ENCODE data around the gene IGF2R. TPM values are rescaled to one million over a fixed set of nuclear protein-coding genes. Genes with fewer than 3 reads are reported as not detected.

IGF2R gene
- total RNA-seq, 2 donors from 2014 or later = 60.3 to 91.3 TPM

GRCh38 chr6:159951772-159952171, 17.1 kb upstream of the IGF2R start:
- H3K4me1 ChIP-seq (replicated peaks) = no peaks in the 10 kb centered on the region
- H3K4me3 ChIP-seq = no peak overlapping the region
- TF ChIP-seq POLR2AphosphoS5 (IDR thresholded peaks at IDR 0.05) = no peak
- TF ChIP-seq, protein P1, sequence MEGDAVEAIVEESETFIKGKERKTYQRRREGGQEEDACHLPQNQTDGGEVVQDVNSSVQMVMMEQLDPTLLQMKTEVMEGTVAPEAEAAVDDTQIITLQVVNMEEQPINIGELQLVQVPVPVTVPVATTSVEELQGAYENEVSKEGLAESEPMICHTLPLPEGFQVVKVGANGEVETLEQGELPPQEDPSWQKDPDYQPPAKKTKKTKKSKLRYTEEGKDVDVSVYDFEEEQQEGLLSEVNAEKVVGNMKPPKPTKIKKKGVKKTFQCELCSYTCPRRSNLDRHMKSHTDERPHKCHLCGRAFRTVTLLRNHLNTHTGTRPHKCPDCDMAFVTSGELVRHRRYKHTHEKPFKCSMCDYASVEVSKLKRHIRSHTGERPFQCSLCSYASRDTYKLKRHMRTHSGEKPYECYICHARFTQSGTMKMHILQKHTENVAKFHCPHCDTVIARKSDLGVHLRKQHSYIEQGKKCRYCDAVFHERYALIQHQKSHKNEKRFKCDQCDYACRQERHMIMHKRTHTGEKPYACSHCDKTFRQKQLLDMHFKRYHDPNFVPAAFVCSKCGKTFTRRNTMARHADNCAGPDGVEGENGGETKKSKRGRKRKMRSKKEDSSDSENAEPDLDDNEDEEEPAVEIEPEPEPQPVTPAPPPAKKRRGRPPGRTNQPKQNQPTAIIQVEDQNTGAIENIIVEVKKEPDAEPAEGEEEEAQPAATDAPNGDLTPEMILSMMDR (IDR thresholded peaks at IDR 0.05) = no peak
- no peak for TF ChIP-seq POLR2A (IDR thresholded peaks at IDR 0.05)
- intact Hi-C loops (cut with DNase I) = no loop called here
- H3K9me3 ChIP-seq = no peaks in the 10 kb centered on the region
- H3K36me3 ChIP-seq = no peaks in the 10 kb centered on the region
- DNase-seq (ENCODE audit: low spot score) = no peak
- no peaks in the 10 kb centered on the region for H3K27me3 ChIP-seq (replicated peaks; ENCODE audit: insufficient read depth)
- WGBS = 90% methylated on average over 7 of the region's 7 CpGs
- H3K27ac ChIP-seq = no peak overlapping the region

GRCh38 chr6:159952289-159953005, 16.4 kb upstream of the IGF2R start:
- no peaks in the 10 kb centered on the region for H3K27me3 ChIP-seq (replicated peaks; ENCODE audit: insufficient read depth)
- H3K9me3 ChIP-seq = no peaks in the 10 kb centered on the region
- no peaks in the 10 kb centered on the region for H3K4me1 ChIP-seq (replicated peaks)
- TF ChIP-seq, protein P1 (IDR thresholded peaks at IDR 0.05) = no peak
- TF ChIP-seq POLR2AphosphoS5 (IDR thresholded peaks at IDR 0.05) (no peak), POLR2A (IDR thresholded peaks at IDR 0.05) (no peak)
- WGBS = 66% methylated on average over 13 of the region's 13 CpGs
- no peak for DNase-seq (ENCODE audit: low spot score)
- intact Hi-C loops (cut with DNase I) = no loop called here
- no peak overlapping the region for H3K4me3 ChIP-seq
- H3K36me3 ChIP-seq = no peaks in the 10 kb centered on the region
- H3K27ac ChIP-seq = no peak overlapping the region

GRCh38 chr6:159953091-159953601, 15.7 kb upstream of the IGF2R start:
- intact Hi-C loops (cut with DNase I) = no loop called here
- Histone ChIP-seq H3K27ac (no peak overlapping the region), H3K27me3 (replicated peaks; ENCODE audit: insufficient read depth) (no peaks in the 10 kb centered on the region), H3K36me3 (no peaks in the 10 kb centered on the region), H3K9me3 (no peaks in the 10 kb centered on the region), H3K4me1 (replicated peaks) (no peaks in the 10 kb centered on the region), H3K4me3 (no peak overlapping the region)
- DNase-seq (ENCODE audit: low spot score) = no peak
- WGBS = 34% methylated on average over 9 of the region's 9 CpGs
- TF ChIP-seq POLR2AphosphoS5 (IDR thresholded peaks at IDR 0.05) (no peak), POLR2A (IDR thresholded peaks at IDR 0.05) (no peak)
- TF ChIP-seq, protein P1 (IDR thresholded peaks at IDR 0.05) = no peak

DNA sequence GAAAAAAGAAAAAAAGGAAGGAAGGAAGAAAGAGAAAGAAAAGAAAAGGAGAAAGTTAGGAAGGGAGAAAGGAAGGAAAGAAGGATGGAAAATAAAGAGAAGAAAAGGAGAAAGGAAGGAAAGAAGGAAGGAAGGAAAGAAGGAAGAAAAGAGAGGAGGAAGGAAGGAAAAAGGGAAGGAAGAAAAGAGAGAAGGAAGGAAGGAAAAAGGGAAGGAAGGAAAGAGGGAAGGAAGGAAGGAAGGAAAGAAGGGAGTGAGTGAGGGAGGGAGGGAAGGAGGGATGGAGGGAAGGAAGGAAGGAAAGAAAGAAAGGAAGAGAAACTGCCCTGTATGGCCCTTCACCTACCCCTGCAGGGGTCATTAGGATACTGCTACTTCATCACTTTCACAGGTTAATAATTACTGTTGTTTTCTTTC, 12.9 kb upstream of the IGF2R start:
- no peaks in the 10 kb centered on the region for H3K27me3 ChIP-seq (replicated peaks; ENCODE audit: insufficient read depth)
- H3K4me3 ChIP-seq = no peak overlapping the region
- H3K4me1 ChIP-seq (replicated peaks) = no peaks in the 10 kb centered on the region
- no peak overlapping the region for H3K27ac ChIP-seq
- no peaks in the 10 kb centered on the region for H3K36me3 ChIP-seq
- intact Hi-C loops (cut with DNase I) = no loop called here
- no peaks in the 10 kb centered on the region for H3K9me3 ChIP-seq
- no peak for DNase-seq (ENCODE audit: low spot score)
- TF ChIP-seq, protein P1 (IDR thresholded peaks at IDR 0.05) = no peak

DNA sequence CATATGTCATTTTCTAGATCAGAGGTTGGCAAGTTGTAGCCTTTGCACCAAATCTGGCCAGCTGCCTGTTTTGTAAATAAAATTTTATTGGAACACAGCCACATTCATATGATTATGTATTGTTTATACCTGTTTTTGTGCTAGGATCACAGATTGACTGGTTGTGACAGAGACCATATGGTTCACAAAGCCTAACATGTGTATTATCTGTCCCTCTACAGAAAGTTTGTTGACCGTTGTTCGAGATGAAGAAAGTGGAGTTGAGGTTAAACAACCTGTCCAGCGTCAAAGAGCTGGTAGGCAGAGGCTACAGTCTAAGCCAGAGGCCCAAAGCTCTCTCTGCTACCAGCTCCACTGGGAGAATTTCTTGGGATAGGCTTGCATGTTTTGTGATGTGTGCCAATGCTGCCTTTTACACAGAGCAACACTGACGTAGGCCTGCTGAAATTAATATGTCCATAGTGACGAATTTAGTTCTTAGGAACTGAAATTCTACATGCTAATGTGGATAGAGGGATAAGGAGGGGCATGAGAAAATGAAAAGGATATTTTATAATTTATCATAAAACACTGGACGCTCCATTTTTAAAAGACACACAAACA, 11.7 kb upstream of the IGF2R start:
- intact Hi-C loops (cut with DNase I) = no loop called here
- Histone ChIP-seq H3K36me3 (no peaks in the 10 kb centered on the region), H3K27ac (no peak overlapping the region), H3K4me1 (replicated peaks) (no peaks in the 10 kb centered on the region), H3K4me3 (no peak overlapping the region), H3K9me3 (no peaks in the 10 kb centered on the region), H3K27me3 (replicated peaks; ENCODE audit: insufficient read depth) (no peaks in the 10 kb centered on the region)
- TF ChIP-seq POLR2A (IDR thresholded peaks at IDR 0.05) (no peak), POLR2AphosphoS5 (IDR thresholded peaks at IDR 0.05) (no peak)
- TF ChIP-seq, protein P1 (IDR thresholded peaks at IDR 0.05) = no peak
- 90% methylated on average over 6 of the region's 6 CpGs for WGBS
- no peak for DNase-seq (ENCODE audit: low spot score)
